Measurements from ENCODE around the gene KMO. TPM values are rescaled to one million over a fixed set of nuclear protein-coding genes. Genes with fewer than 3 reads are reported as not detected.

Gene KMO
- total and polyA plus RNA-seq, 2 of the 8 experiments (the other 6 are each of a cell fraction or from before 2014, with no cell fraction given), result not detected

DNA sequence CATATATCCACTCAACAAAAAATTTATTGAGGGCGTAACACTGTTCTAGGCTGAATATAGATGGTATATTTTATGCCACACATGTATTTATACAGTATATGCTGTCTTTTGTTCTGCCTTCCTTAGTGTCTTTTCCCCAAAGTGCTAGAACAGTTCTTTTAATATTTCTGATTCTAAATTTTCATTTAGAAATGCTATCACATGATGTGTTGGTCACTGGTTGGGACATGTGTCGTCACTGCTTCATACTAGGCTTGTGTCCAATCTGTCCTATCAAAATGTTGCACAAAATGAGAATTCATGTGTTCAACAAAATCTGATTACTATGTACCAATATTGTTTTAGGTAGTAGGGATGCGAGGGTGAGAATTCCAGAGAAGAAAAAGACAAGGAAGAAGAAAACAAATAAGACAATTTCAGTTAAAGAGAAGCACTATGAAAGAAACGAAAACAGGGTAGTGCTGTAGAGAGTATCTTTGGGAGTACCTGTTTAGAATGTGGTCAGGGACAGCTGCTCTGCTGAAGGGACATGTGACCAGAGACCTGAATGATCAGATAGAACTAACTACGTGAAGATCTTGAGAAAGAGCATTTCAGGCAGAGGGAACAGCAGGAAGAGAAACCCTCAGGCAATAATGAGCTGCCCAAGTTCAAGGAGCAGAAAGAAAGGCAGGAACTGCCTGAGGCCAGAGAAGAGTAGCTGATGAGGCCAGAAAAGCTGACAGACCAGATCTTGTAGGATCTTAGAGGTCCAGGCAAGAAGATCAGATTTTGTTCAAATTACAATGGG, 1.3 kb downstream of the KMO start (continued):
- TF ChIP-seq, protein P1, sequence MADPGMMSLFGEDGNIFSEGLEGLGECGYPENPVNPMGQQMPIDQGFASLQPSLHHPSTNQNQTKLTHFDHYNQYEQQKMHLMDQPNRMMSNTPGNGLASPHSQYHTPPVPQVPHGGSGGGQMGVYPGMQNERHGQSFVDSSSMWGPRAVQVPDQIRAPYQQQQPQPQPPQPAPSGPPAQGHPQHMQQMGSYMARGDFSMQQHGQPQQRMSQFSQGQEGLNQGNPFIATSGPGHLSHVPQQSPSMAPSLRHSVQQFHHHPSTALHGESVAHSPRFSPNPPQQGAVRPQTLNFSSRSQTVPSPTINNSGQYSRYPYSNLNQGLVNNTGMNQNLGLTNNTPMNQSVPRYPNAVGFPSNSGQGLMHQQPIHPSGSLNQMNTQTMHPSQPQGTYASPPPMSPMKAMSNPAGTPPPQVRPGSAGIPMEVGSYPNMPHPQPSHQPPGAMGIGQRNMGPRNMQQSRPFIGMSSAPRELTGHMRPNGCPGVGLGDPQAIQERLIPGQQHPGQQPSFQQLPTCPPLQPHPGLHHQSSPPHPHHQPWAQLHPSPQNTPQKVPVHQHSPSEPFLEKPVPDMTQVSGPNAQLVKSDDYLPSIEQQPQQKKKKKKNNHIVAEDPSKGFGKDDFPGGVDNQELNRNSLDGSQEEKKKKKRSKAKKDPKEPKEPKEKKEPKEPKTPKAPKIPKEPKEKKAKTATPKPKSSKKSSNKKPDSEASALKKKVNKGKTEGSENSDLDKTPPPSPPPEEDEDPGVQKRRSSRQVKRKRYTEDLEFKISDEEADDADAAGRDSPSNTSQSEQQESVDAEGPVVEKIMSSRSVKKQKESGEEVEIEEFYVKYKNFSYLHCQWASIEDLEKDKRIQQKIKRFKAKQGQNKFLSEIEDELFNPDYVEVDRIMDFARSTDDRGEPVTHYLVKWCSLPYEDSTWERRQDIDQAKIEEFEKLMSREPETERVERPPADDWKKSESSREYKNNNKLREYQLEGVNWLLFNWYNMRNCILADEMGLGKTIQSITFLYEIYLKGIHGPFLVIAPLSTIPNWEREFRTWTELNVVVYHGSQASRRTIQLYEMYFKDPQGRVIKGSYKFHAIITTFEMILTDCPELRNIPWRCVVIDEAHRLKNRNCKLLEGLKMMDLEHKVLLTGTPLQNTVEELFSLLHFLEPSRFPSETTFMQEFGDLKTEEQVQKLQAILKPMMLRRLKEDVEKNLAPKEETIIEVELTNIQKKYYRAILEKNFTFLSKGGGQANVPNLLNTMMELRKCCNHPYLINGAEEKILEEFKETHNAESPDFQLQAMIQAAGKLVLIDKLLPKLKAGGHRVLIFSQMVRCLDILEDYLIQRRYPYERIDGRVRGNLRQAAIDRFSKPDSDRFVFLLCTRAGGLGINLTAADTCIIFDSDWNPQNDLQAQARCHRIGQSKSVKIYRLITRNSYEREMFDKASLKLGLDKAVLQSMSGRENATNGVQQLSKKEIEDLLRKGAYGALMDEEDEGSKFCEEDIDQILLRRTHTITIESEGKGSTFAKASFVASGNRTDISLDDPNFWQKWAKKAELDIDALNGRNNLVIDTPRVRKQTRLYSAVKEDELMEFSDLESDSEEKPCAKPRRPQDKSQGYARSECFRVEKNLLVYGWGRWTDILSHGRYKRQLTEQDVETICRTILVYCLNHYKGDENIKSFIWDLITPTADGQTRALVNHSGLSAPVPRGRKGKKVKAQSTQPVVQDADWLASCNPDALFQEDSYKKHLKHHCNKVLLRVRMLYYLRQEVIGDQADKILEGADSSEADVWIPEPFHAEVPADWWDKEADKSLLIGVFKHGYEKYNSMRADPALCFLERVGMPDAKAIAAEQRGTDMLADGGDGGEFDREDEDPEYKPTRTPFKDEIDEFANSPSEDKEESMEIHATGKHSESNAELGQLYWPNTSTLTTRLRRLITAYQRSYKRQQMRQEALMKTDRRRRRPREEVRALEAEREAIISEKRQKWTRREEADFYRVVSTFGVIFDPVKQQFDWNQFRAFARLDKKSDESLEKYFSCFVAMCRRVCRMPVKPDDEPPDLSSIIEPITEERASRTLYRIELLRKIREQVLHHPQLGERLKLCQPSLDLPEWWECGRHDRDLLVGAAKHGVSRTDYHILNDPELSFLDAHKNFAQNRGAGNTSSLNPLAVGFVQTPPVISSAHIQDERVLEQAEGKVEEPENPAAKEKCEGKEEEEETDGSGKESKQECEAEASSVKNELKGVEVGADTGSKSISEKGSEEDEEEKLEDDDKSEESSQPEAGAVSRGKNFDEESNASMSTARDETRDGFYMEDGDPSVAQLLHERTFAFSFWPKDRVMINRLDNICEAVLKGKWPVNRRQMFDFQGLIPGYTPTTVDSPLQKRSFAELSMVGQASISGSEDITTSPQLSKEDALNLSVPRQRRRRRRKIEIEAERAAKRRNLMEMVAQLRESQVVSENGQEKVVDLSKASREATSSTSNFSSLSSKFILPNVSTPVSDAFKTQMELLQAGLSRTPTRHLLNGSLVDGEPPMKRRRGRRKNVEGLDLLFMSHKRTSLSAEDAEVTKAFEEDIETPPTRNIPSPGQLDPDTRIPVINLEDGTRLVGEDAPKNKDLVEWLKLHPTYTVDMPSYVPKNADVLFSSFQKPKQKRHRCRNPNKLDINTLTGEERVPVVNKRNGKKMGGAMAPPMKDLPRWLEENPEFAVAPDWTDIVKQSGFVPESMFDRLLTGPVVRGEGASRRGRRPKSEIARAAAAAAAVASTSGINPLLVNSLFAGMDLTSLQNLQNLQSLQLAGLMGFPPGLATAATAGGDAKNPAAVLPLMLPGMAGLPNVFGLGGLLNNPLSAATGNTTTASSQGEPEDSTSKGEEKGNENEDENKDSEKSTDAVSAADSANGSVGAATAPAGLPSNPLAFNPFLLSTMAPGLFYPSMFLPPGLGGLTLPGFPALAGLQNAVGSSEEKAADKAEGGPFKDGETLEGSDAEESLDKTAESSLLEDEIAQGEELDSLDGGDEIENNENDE (IDR thresholded peaks at IDR 0.05; ENCODE audit: insufficient replicate concordance, low read length), result no peak
- TF ChIP-seq RAD21 (IDR thresholded peaks at IDR 0.05 in 1 of 2, conservative IDR thresholded peaks at IDR 0.05 in 1 of 2; ENCODE audit: low read depth in 2 of 2, low read length in 2 of 2) (no peak), SIN3A (conservative IDR thresholded peaks at IDR 0.05 in 1 of 2, IDR thresholded peaks at IDR 0.05 in 1 of 2; ENCODE audit: low read depth in 1 of 2, low read length in 2 of 2) (no peak), CTCF (IDR thresholded peaks at IDR 0.05; ENCODE audit: control extremely low read depth in 1 of 3, insufficient read depth in 1 of 3, low read depth in 1 of 3, low read length in 3 of 3) (no peak), E2F6 (IDR thresholded peaks at IDR 0.05) (no peak)
